Erythroblast (primary cell): ENCODE data around the gene AFAP1.

Experiments used
- GATA1 ChIP-seq: IDR thresholded peaks from 2 replicates; pipeline ENCODE4 v1.6.1; 2011; ENCODE audit warnings: low read depth, mild to moderate bottlenecking, control low read depth, low read length, moderate library complexity
- POLR2A ChIP-seq: IDR thresholded peaks from 2 replicates; pipeline ENCODE4 v1.6.1; 2011; ENCODE audit warnings: mild to moderate bottlenecking, low read length

DNA sequence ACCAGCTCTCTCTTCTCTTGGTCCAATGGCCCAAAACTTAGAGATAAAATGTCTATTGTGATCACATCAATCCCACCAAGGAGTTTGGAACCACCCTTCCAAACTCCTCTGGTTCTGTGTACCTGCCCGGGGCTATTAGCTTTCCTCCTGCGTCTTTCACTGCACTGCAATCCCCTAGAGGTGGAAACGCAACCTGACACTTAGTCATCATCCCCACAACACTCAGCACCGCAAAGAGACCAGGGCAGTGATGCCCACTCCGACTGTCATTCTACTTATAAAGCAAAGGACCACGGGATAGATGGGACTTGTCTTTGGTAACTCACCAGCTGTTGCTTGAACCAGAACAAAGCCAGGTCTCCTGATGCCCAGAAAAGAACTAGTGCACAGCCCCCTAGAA, 22.0 kb downstream of the AFAP1 start:
- TF ChIP-seq POLR2A (no peak), GATA1 (no peak)
